ENCODE measurements around the gene MPC1.
A peak's percentile ranks its signal among the peaks of the same experiment; 100 is the strongest.

Gene MPC1

DNA sequence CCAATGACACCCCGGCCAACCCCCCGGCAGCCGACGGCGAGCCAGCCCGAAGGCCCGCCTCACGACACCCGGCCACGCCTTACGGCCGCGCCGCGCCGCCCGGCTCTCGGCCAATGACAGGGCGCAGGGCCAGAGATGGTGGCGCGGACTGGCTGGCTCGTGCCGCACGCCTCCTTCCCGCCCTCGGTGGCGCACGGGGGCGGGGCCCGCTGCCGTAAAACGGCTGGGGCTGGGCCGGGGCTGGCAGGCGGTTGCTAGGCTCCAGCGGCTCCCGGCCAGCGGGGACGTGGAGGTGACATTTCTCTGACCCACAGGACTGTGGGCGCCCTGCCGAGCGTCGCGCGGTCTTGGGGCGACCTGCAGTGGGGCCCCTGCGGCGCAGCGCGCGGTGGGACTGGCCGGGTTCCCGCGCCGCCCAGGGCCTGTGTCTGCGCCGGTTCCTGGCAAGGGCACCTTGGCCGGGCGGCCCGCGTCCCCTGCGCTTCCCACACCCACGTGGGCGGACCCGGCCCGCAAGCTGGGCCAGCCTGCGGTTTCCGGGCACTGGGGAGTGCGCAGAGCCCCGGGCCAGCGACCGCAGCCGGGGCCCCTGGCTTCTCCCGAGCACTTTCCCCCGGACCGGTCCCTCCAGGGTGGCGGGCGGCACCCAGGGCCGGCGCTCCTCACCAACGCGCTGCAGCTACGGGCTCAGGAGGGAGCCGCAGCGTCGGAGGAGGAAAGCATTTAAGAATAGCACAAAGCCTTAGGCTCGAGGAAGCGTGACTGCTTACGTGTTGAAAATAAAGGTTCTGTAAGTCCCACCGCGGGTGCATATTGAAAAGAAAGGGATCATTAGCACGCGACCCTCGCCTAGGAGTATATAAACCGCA lies at the start of gene MPC1:
Gene MPC1, minus strand, starts transcription at position 8 of the 869 bp plus-strand sequence. CDS start 64 bp downstream, outside the sequence.
- peak; percentile 96 for DNase-seq

- no peak for DNase-seq
These were observed 47.5 kb upstream of the MPC1 start for GRCh38 chr6:166430269-166430668.

DNA sequence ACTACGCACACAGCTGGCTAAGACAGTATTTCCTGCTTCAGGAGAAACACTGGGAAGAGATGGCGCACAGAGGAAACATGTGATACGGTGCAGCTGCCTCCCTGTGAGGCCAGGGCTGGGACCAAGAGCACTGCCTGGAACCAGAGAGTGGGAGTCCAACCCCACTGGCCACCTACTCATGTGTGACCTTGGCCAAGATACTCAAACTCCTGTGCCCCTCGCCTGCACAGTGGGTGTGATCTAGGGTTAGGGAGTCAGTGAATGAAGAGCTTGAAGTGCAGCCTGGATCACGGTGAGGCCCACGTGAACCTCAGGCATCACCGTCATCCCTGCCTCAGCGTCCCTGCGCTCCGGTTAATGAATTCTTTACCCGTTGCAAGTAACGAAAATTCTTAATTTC lies 41.7 kb upstream of the MPC1 start:
- no peak for DNase-seq

DNA sequence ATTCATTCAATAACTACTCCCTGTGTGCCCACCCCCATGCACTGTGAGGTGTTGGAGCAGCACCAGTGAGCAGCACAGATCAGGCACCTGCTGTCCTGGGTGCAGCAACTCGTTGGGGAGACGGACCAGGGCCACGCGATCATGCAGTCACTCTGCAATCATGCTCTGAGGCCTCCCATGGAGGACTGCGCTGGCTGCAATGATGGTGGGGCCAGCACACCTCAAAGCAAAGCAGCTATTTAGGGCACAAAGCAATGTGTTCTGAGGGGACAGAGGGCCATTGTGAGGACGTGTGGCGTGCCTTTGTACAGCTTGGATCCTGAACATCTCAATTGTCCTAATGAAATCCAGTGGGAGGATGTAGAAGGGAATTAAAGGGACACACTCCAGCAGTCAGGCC lies 41.0 kb upstream of the MPC1 start:
- no peak for DNase-seq

- no peak for DNase-seq
These were observed 40.5 kb upstream of the MPC1 start for GRCh38 chr6:166423051-166423745.

GRCh38 chr6:166422201-166422940 lies 39.6 kb upstream of the MPC1 start:
- DNase-seq, result no peak

- DNase-seq, result peak; percentile 7
These were observed 37.6 kb upstream of the MPC1 start for GRCh38 chr6:166420351-166420750.

DNA sequence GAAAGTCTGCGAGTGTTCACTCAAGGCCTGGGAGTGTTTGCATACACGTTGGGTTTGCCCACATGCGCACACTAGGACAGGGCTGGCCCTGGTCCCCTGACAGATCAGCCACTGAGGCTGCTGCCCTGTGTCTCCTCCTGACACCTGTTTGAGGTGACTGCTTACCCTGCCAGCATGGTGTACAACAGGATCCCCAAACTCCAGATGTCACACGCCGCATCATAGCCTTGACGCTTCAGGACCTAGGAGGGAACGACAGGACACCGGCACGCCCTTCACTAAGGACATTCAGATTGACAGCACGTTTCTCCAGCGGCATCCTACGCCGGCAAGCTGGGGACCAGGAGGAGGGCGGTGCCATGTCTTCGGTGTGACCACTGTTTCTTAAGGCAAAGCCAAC lies 37.0 kb upstream of the MPC1 start:
- DNase-seq, result no peak

DNA sequence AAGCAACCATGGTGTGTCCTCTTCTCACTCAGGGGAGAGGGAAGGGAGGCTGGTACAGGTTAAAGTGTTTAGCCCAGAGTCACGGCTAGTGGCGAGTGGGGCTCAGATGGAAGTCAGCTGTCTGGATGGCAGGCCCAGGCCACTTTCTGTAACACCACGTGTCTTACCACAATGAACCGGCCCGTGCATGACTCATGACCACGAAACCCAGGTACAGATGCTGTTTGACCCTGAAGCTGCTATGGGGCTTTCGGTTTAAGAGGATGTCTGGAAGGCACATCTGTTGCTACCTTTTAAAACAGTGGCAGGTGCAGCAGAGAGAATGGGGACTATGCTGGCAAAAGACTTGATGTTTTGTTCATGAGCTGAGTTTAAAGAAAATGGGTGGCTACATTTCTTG lies 36.5 kb upstream of the MPC1 start:
- DNase-seq, result peak; percentile 19

DNA sequence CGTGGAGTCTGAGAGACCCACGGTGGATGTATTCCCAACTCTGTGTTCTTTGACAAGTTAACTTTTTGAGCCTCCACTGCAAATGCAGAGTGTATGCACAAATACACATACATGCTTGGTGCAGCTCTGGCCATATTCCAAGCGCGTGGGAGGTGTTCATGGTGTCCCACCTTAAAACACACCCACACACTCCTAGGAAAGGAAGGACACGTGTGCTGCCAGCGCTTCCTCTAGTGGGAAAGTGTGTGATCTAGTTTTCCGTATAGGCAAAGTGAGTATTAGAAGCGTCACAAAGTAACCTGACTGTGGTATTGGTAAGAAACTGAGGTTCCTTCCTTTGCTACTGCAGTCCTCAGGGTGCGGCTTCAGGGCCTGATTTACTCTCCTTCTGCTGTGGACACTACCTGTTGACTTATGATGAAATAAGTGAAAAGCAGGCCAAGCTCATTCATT lies 36.0 kb upstream of the MPC1 start:
- DNase-seq, result no peak

- no peak for DNase-seq
These were observed 34.5 kb upstream of the MPC1 start for GRCh38 chr6:166417285-166417691.

DNA sequence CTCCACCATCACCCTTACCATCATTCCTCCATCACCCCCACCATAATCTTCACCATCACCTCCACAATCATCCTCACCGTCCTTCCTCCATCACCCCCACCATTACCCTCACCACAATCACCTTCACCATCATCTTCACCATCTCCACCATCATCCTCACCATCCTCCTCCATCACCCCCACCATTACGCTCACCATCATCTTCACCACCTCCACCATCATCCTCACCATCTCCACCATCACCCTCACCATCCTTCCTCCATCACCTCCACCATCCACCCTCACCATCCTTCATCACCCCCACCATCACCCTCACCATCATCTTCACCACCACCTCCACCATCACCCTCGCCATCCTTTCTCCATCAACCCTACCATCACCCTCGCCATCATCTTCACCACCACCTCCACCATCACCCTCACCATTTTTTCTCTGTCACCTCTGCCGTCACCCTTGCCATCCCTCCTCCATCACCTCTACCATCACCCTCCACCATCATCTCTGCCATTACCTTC lies 33.1 kb upstream of the MPC1 start:
- DNase-seq, result no peak

- no peak for DNase-seq
These were observed 32.6 kb upstream of the MPC1 start for GRCh38 chr6:166415306-166415705.

DNA sequence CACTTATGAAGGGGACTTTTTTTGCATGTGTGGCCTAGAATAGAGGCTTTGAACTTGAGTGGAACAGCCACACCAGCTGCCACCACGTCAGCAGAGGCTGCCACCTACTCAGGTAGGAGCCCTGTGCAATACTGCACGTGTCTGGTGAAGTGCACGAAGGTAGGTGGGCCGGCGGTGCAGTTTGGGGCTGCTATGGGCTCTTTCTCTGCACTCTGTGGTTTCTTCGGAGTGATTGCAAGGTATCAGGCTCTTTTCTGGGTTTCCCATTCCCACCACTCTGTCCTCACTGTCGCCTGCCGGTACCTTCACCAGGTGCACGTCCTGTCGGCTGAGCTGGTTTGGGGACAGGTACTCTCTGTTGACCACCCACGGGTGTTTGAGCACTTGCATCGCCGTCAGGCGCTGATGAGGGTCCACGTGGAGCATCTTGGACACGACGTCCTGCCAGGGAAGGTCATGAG lies 30.8 kb upstream of the MPC1 start:
- no peak for DNase-seq

DNA sequence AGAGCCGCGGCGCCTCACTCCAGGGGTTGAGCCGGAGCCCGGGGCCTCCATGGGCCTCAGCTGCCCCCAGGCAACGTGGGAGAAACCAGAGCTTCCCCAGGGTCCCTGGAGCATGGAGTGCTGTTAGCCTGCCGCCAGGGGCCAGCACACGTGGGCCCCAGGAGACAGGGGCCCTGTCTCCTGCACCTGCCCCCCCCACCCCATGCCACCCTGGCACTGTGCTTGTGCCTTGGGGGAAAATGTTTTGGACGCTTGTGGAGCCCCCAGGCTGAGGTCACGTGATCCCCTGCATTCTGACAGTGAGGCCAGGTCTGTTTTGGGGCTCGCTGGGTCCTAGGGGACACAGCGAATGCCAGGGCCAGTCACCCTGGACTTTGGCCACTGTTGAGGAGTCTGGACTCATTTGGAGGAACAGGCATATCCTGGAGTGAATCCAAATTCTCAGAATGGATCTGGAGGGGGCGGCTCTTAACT lies 30.2 kb upstream of the MPC1 start:
- DNase-seq, result no peak

DNA sequence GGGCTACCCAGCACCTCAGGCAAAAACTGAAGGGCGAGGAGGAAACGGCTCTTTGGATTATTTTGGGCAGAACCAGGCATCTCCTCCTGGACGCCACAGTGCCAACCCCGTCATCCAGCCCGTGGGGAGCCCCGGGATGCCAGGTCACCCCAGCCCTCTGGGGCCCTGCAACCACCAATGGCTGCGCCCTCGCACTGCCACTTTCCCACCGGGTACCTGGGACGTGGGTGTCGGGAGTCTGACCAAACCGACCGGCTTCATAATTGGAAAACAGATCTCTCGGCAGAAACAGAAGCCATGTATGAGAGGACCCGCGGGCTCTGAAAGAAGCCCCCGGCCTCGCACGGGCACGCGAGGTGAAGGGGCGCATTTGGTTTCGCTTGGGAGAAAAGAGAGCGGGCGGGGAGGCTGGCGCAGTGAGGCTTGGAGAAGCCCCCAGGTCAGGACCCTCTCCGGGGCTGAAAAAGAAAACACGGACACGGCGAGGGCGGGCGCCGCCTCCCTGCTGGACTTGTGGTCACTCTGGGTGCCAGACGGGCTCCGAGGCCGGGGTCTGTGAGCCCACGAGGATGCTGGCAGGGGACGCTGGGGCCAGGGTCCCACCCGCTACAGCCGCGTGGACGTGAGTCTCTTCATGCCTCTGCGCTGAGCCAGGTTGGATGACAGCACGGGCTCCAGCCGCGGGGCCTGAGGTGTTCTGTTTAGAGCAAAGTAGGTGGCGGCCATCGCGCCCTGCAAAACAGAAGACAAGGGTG lies 29.6 kb upstream of the MPC1 start:
- DNase-seq, result no peak

- no peak for DNase-seq
These were observed 29.0 kb upstream of the MPC1 start for GRCh38 chr6:166411721-166412151.

DNA sequence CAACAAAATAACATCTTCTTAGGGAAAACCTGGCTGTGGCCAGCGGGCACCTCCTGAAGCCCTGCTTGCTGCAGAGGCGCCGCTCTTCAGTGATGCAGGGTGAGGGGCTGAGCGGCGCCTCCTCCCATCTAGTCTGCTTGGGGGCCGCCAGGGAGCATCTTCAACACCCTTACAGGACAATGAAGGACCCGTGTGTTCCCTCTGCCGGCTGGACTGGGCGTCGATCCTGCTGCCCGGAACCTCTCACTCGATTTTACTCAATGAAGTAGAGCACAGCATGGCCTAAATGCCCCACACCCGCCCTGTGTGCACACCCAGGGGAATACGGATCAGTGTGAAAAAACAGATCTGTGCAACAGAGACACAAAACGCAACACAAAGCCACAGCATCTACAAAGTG lies 28.5 kb upstream of the MPC1 start:
- no peak for DNase-seq

DNA sequence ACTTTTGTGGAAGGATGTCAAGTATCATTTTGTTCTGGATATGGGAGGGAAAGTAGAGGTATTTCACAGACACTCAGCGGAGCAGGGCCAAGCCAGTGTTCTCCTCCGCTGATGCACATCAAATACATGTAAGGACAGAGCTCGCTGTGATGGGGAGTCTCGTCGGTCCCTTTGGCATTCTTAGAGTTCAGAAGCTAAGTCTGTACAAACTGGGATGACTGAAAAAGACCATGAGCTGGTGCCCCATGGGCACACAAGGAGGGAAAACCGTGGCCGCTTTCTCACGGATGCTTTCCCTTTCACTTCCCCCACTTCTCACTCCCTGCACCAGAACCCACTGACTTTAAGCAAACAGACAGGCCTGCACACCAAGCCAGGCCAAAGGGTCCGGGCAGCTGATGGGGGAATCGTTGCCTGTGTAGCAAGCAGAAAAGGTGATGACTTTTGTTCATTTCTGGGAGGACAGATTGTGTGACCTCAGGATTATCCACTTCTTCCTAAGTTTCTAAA lies 27.7 kb upstream of the MPC1 start:
- no peak for DNase-seq

DNA sequence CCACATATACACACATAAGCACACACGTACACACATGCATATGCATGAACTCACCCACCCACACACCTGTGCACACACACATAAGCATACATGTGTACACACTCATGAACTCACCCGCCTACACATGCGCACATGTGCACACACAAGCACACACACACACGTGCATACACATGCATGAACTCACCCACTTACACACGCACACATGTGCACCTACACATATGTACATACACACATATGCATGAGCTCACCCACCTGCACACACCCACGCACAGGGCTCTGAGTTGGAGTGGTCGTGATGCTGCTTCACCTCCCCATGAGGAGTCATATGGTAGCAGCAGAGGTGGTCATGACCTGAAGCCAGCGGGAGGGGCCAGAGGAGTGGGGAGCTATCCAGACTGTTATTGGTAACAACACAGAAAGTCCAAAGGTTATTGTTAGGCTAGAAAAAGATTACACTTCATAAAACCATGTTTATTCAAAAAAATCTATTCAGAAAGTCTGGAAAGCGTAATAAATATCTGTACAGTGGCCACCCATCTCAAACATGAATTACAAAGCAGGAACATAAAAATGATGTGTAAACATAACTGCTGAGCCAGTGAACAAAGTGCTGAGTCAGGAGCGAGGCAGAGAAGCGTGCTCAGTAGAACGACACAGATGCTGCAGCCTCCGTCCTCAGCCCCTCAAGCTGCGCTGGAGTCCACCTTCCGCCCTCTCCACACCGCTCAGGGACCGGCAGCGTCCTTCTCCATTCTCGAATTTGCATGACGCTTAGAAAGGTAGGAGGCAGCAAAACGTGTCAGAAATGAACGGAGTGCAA lies 26.4 kb upstream of the MPC1 start:
- no peak for DNase-seq

DNA sequence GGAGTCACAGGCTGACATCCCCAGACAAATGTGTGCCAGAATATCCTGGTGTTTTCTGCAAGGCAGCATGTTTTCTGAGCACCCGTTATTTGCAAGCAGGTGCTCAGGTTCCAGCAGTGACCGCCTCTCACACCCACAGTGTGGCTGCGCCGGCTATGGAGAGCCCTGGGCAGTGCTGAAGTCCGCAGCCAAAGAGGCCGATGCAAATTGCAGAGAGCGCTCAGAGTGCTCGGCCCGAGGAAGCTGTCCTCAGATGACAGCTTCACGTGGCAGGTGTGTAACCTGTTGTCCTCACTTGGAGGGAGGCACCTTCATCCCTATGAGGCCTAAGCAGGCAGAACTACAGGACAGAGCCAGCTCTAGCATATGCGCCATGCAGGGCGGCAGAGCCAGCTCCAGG lies 23.5 kb upstream of the MPC1 start:
- no peak for DNase-seq

All from EL (cell line).